Activated CD8-positive, alpha-beta T cell treated with anti-CD3 and anti-CD28 coated beads, Interleukin-2, amount 10 ng/mL, durations not matched to agents 7 days and 5 days (primary cell): ENCODE measurements around the gene GIT2. TPM values are rescaled to one million over a fixed set of nuclear protein-coding genes. Genes with fewer than 3 reads are reported as not detected.

ENCODE experiments used
- ATAC-seq: fragments of 150-1000 bp; cut with Tn5 transposase; one replicate; pipeline ENCODE4 v1.10.0; 2021; ENCODE audit warnings: moderate library complexity
- CTCF ChIA-PET: fragments of 350-600 bp; sonication (Branson Sonifier 250); formaldehyde crosslinking; loops from one replicate; lab custom pipeline; 2021; ENCODE audit warnings: antibody characterized with exemption; lab: Charles Lee
- POLR2A ChIA-PET: fragments of 350-600 bp; sonication (Branson Sonifier 250); formaldehyde crosslinking; loops from one replicate; lab custom pipeline; 2021; ENCODE audit warnings: antibody characterized with exemption; lab: Charles Lee
- DNase-seq: peaks from one replicate; pipeline ENCODE4 v3.0.0-alpha.2; 2020
- H3K27ac Mint-ChIP-seq: one replicate; pipeline ENCODE4 v1.8.0; 2021; ENCODE audit warnings: mild to moderate bottlenecking, mixed read lengths
- H3K27me3 Mint-ChIP-seq: one replicate; pipeline ENCODE4 v1.8.0; 2021; ENCODE audit warnings: low read depth, mixed read lengths
- H3K36me3 Mint-ChIP-seq: one replicate; pipeline ENCODE4 v1.8.0; 2021; ENCODE audit warnings: low read depth, mixed read lengths
- H3K4me1 Mint-ChIP-seq: one replicate; pipeline ENCODE4 v1.8.0; 2021; ENCODE audit warnings: low read depth, mixed read lengths
- H3K4me3 Mint-ChIP-seq: one replicate; pipeline ENCODE4 v1.8.0; 2021; ENCODE audit warnings: mild to moderate bottlenecking, mixed read lengths
- H3K9me3 Mint-ChIP-seq: one replicate; pipeline ENCODE4 v1.8.0; 2022; ENCODE audit warnings: mixed read lengths; ENCODE audit not compliant: insufficient read depth
- total RNA-seq, 2 experiments: library from RNA; stranded (reverse); gene quantifications; one replicate each; pipeline ENCODE4 v1.2.3, GENCODE V29; 2021

Gene GIT2
- total RNA-seq, 2 experiments from 2014 or later, result 86.6 to 87.7 TPM

DNA sequence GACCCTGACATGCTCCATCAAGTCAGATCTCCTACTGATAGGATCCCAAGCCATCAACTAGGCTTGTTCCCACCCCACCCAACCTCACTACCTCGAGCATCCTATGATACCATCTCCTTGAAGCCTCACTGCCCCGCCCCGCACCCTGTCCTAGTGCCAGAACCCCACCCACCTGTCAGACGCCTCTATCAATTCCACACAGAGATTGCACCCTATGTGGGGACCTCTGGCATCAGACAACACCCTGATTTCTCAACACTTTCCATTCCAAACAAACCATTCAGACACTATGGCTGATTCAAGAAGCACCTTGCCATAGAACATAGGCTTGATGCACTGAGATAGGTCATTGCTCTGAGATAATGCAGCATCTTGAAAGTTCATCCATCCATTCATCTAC is 112.7 kb downstream of the GIT2 start:
- Mint-ChIP-seq H3K27ac (no peak overlapping the region), H3K4me1 (peaks cover 42% of the 10 kb centered on the region), H3K36me3 (no peaks in the 10 kb centered on the region), H3K27me3 (peaks cover 20% of the 10 kb centered on the region), H3K4me3 (no peak overlapping the region), H3K9me3 (no peaks in the 10 kb centered on the region)
- POLR2A ChIA-PET, result no interaction called here
- DNase-seq, result no peak
- ATAC-seq, result no peak
- CTCF ChIA-PET, result no interaction called here

DNA sequence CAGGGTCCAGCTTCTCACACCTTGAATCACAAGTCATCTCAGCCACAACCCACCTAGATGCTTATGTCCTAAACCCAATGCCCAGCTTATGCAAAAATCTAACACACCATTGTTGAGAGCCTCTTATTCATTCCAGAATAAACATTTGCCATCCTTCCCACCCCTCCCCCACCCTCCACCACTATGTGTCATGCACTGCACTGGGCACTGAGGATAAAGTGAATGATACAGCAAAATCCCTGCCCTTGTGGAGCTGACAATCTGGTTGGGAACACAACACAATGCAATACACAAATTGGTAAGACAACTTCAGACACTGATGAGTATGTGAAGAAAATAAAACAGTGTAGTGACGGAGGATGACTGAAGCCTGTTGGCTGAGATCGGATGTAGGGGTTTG is 114.4 kb downstream of the GIT2 start:
- H3K9me3 Mint-ChIP-seq, result no peaks in the 10 kb centered on the region
- peaks cover 20% of the 10 kb centered on the region for H3K27me3 Mint-ChIP-seq
- ATAC-seq, result no peak
- no peak overlapping the region for H3K4me3 Mint-ChIP-seq
- ChIA-PET CTCF (interaction anchor here (1.0 to 3.0 kb wide), 8 partner anchors 9 to 76 kb away, joined by 3 to 21 read pairs (median 6); no protein-coding TSS in a partner anchor), POLR2A (interaction anchor here (1.3 kb wide), 1 partner anchor 19 kb away, joined by 4 read pairs; the partner anchor contains the start of gene TCHP)
- peaks cover 36% of the 10 kb centered on the region for H3K4me1 Mint-ChIP-seq
- DNase-seq, result no peak
- peak overlapping the region; percentile 1 for H3K27ac Mint-ChIP-seq
- H3K36me3 Mint-ChIP-seq, result no peaks in the 10 kb centered on the region

- peaks cover 38% of the 10 kb centered on the region for H3K4me1 Mint-ChIP-seq
- ChIA-PET POLR2A (interaction anchor here (1.3 kb wide), 1 partner anchor 20 kb away, joined by 4 read pairs; the partner anchor contains the start of gene TCHP), CTCF (interaction anchor here (1.0 to 3.0 kb wide), 9 partner anchors 10 to 75 kb away, joined by 3 to 21 read pairs (median 5); no protein-coding TSS in a partner anchor)
- H3K27me3 Mint-ChIP-seq, result peaks cover 20% of the 10 kb centered on the region
- DNase-seq, result no peak
- H3K27ac Mint-ChIP-seq, result peak overlapping the region; percentile 70
- peak overlapping the region; percentile 79 for H3K4me3 Mint-ChIP-seq
- H3K36me3 Mint-ChIP-seq, result no peaks in the 10 kb centered on the region
- no peaks in the 10 kb centered on the region for H3K9me3 Mint-ChIP-seq
- no peak for ATAC-seq
Measured at GRCh38 chr12:109880938-109881337, 115.2 kb downstream of the GIT2 start.

DNA sequence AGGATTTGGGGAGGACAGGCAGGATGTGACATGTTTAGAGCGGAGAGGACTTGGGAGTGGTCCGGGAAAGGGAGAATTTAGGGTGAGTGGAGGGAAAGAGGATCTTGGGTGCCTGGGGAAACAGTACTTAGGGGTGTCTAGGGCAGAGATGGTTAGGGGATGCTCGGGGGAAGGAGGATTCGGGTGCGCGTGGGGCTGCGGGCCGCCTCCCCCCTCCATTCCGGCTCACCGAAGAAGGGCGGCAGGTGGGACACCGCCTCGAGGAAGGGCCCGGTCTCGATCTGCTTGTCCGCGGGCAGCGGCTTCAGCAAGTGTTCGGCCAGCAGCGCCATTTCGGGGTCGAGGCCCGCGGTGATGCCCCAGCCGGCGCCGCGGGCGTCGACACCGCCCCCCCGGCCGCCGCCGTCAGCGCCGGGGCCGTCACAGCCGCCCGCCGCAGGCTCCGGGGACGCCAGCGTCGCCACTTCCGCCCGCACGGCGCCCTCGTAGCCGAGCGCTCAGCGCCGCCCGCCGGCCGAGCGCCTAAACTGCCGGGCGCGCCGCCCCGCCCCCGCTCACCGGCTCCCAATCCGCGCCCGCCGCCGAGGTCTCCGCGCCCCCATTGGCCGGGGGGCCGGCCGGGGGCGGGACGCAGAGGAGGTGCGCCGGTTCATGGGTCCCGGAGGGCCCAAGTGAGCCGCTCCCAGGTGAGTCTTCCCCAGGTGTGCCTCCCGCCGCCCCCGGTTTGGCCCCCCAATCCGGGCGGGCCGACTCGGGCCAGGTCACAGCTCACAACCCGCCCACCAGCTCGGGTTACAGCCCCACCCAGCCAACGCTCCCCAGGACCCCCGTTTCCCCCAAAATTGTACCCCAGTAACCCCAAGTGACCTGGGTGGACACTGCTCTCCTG is 115.9 kb downstream of the GIT2 start, which contains the start of gene GLTP:
GLTP (minus strand) TSS at position 499 of the 889 bp plus-strand sequence; CDS start at position 332, 167 bp downstream.
- POLR2A ChIA-PET, result no interaction called here
- DNase-seq (peak; percentile 88), ATAC-seq (peak; percentile 98)
- H3K27me3 Mint-ChIP-seq, result peaks cover 20% of the 10 kb centered on the region
- H3K4me1 Mint-ChIP-seq, result peaks cover 40% of the 10 kb centered on the region
- peak within 1 kb of the TSS; percentile 86 for H3K4me3 Mint-ChIP-seq
- CTCF ChIA-PET, result interaction anchor here (1.1 to 3.0 kb wide), 10 partner anchors 13 to 75 kb away, joined by 3 to 21 read pairs (median 6); no protein-coding TSS in a partner anchor
- H3K36me3 Mint-ChIP-seq, result no peaks in the 10 kb centered on the region
- peak within 1 kb of the TSS; percentile 91 for H3K27ac Mint-ChIP-seq
- no peaks in the 10 kb centered on the region for H3K9me3 Mint-ChIP-seq

Other genes with a start within 250 kb of the GIT2 start
- not detected for gene TRPV4, start 163.0 kb downstream of the GIT2 start, total RNA-seq
- gene GLTP, start 115.8 kb downstream of the GIT2 start, total RNA-seq, result 10 to 100 TPM; 19.9 to 20.9 TPM
- 10 to 100 TPM; 31.0 to 33.3 TPM for gene TCHP, start 96.1 kb downstream of the GIT2 start, total RNA-seq
- gene ANKRD13A, start 3.1 kb upstream of the GIT2 start, total RNA-seq, result 10 to 100 TPM; 76.0 to 78.1 TPM
- 10 to 100 TPM; 15.5 to 16.2 TPM for gene C12orf76, start 52.2 kb upstream of the GIT2 start, total RNA-seq
- 1 to 10 TPM; 1.5 to 2.1 TPM for gene IFT81, start 128.0 kb upstream of the GIT2 start, total RNA-seq